Measurements from ENCODE around the gene GZMM.

GRCh38 chr19:584240-585001, 40.6 kb downstream of the GZMM start:
- TF ChIP-seq CTCF (IDR thresholded peaks at IDR 0.05) = peak; percentile 74 to 84 (median 77)
- TF ChIP-seq POLR2A (IDR thresholded peaks at IDR 0.05) = no peak

Measured in right lobe of liver (tissue), 4 donors.